ENCODE data around the gene NIF3L1. TPM values are rescaled to one million over a fixed set of nuclear protein-coding genes. Genes with fewer than 3 reads are reported as not detected.

Gene NIF3L1
- total and polyA plus RNA-seq, 9 of the 15 experiments (the other 6 are each of a cell fraction or from before 2014, with no cell fraction given), result 26.7 to 89.5 (median 45.6) TPM

GRCh38 chr2:200851398-200852248, 37.5 kb upstream of the NIF3L1 start (continued):
- peak; percentile 37 for TF ChIP-seq POLR2AphosphoS5 (IDR thresholded peaks at IDR 0.05; ENCODE audit: control insufficient read depth, insufficient read depth, low read depth, low read length)
- TF ChIP-seq SIRT6 (IDR thresholded peaks at IDR 0.05; ENCODE audit: low read depth, low read length), result no peak
- TF ChIP-seq ELF2 (CRISPR knock-in tag; IDR thresholded peaks at IDR 0.05), result no peak
- TF ChIP-seq MCM7 (IDR thresholded peaks at IDR 0.05), result no peak
- TF ChIP-seq CAMTA2 (CRISPR knock-in tag; conservative IDR thresholded peaks at IDR 0.05), result no peak
- TF ChIP-seq CTCF (IDR thresholded peaks at IDR 0.05 in 2 of 3, conservative IDR thresholded peaks at IDR 0.05 in 1 of 3; ENCODE audit: insufficient read depth in 2 of 3, low read depth in 1 of 3, low read length in 3 of 3), result no peak
- no peak for TF ChIP-seq ETV6 (IDR thresholded peaks at IDR 0.05; ENCODE audit: borderline replicate concordance in 1 of 2, low read depth in 2 of 2, low read length in 1 of 2)
- no peak for TF ChIP-seq ETV6 (CRISPR knock-in tag; IDR thresholded peaks at IDR 0.05; ENCODE audit: borderline replicate concordance)
- TF ChIP-seq, protein P1, sequence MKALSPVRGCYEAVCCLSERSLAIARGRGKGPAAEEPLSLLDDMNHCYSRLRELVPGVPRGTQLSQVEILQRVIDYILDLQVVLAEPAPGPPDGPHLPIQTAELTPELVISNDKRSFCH (CRISPR knock-in tag; IDR thresholded peaks at IDR 0.05), result no peak
- TF ChIP-seq, protein P1 (tag; IDR thresholded peaks at IDR 0.05), result no peak
- TF ChIP-seq ZBED1 (IDR thresholded peaks at IDR 0.05), result peak; percentile 13; the same call in 1 of the 2 replicates
- no peak for TF ChIP-seq HDAC6 (IDR thresholded peaks at IDR 0.05; ENCODE audit: low read depth, low read length)
- TF ChIP-seq FOXA3 (CRISPR knock-in tag; conservative IDR thresholded peaks at IDR 0.05 in 1 of 2, IDR thresholded peaks at IDR 0.05 in 1 of 2), result no peak
- no peak for TF ChIP-seq ERF (CRISPR knock-in tag; IDR thresholded peaks at IDR 0.05)
- no peak for TF ChIP-seq MYBL2 (IDR thresholded peaks at IDR 0.05; ENCODE audit: low read depth)
- no peak for TF ChIP-seq MYBL2 (CRISPR knock-in tag; IDR thresholded peaks at IDR 0.05; ENCODE audit: borderline replicate concordance)
- no peak for TF ChIP-seq TFE3 (CRISPR knock-in tag; IDR thresholded peaks at IDR 0.05)
- TF ChIP-seq IRF2 (CRISPR knock-in tag; IDR thresholded peaks at IDR 0.05), result no peak
- no peak for TF ChIP-seq GABPB2 (CRISPR knock-in tag; conservative IDR thresholded peaks at IDR 0.05)
- TF ChIP-seq SFPQ (IDR thresholded peaks at IDR 0.05; ENCODE audit: low read depth, low read length), result no peak
- TF ChIP-seq ZC3H11A (IDR thresholded peaks at IDR 0.05; ENCODE audit: low read depth, low read length), result no peak
- TF ChIP-seq CXXC5 (CRISPR knock-in tag; IDR thresholded peaks at IDR 0.05), result no peak

Data from K562 (cell line).